NCI-H446 (cell line): ENCODE data around the gene ATP5PB.

Source experiments
- DNase-seq, 2 experiments: peaks; one replicate each; lab custom pipeline; 2025; lab: John Stamatoyannopoulos, UW

Gene ATP5PB

DNA sequence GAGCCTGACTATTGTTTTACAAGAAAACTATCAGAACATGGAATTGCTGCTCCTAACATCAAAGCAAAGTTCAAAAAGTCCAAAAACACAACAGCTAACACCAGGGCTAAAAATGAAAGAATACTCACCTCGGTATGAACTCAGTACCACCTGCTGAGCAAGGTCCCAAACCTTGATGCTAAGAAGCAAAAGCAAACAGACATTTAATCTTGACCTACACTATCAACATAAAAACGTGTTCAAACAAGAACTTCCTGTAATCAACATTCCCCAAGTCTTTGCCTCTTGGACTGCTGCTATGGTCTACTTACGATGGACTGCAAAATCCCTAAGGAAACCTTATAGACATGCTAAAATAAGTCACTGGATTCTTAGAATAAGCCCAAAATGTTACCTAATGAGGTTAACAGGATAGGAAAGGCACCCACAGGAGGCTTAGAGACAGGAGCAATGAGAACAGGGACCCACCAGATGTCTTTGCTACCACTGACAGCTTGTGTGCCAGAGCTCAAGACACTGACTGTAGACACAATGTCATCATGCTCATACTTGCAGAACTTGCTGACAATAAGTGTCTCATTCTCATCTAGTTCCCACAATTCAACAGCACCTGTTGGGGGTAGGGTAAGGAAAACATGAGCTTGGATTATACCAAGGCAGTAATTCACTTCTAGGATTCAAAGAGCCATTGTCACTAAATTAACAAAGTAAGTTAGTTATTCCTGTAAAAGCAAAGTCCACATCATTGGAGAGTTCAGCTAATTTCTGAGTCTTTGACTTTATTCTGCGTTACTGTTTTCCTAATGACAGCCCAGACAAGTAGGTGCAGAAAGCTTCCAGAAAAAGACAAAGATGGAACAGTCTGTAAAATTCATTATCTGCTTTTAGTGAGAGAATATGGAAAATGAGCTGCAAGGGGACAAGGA lies 2.0 kb upstream of the ATP5PB start:
- DNase-seq, result no peak

GRCh38 chr1:111448482-111448917 lies 764 bp upstream of the ATP5PB start:
- no peak for DNase-seq

- DNase-seq, result no peak
Observed at GRCh38 chr1:111449703-111450017, 396 bp downstream of the ATP5PB start.

DNA sequence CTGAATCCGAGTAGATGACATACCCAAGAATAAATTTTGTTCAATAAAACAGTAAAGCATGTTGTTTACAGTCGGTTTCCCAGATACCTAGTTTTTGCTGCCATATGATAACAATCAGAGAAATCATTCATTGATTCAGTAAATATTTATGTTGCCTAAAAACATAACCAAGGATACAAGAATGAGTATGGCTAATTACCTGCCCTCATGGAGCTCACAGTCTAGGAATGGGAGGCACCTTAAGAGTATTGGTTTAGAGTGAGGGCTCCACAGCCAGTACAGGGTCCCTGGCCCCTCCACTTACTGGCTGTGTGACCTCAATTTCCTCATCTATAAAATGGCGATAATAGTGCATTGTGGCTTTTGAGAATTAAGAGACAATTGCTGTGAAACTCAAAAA lies 921 bp downstream of the ATP5PB start:
- DNase-seq, result no peak

- no peak for DNase-seq
Observed at GRCh38 chr1:111452581-111452980, 3.3 kb downstream of the ATP5PB start.

GRCh38 chr1:111453706-111454105 lies 4.4 kb downstream of the ATP5PB start:
- DNase-seq, result no peak

DNA sequence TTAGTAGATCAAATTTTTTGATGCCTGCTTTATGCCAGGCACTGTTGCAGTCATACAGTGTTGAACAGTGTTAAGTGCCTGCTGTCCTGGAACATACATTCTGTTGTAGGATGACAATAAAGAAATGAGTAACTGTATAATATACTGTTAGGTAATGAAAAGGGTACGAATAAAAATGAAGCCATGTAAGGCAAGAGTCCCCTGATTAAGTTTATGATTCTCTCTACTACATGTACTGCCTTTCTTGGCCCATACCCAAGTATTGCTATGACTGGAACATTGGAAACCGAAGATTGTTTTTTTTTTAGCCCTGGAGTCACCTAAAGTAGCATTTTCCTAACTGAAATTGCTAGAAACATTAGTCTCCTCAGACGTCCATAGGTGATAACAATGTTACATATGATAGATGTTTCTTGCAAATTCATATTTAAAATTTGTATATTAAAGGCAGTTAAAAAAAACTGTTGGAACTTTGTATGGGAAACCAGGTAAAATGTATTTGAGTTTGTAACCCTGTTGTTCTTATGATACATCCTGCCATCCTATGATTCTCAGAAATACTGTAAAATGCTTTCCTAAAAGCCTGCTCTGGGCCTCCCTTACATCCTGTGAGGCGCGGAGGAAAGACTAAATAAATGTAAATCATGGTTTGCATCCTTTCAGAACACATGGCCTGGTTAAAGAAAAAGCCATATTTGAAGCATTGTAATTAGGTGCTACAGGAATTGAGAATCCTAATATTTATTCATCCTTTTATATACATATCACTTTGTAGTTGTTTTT lies 5.8 kb downstream of the ATP5PB start:
- no peak for DNase-seq

GRCh38 chr1:111455642-111456031 lies 6.4 kb downstream of the ATP5PB start:
- DNase-seq, result no peak

DNA sequence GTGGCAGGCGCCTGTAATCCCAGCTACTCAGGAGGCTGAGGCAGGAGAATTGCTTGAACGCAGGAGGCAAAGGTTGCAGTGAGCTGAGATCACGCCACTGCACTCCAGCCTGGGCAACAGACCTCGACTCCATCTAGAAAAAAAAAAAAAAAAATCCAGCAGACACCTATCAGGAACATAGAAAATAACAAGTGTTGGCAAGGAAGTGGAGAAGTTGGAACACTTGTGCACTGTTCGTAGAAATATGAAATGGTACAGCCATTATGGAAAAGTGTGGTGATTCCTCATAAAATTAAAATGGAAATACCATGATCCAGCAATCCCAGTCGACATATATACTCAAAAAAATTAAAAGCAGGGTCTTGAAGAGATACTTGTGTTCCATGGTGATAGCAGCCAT lies 12.5 kb downstream of the ATP5PB start:
- DNase-seq, result no peak

DNA sequence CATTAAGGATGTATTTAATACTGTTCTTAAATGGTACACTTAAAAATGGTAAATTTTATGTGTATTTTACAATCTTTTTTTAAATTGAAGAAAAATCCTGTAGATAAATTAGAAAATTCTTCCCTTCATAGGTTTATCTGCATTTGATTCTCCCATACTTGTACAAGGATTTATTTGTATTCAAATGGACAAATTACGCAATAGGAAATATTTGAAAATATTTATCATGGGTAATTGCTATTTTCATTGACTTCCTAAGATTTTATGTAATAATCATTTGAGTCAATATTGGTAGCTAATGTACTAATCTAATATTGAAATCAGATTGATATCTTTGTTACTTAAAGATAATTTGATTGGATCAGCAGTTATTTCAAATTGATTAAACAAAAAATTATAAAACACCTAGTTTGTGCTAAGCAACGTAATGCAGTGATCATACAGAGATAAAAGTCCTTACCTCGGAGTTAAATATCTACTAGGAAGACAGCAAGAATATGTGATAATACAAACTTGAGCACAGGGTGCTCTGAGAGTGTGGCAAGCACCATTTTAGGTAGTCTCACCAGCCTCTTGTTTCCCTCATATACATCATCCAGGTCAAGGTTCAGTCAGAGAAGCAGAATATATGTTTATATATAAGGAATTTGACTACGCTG lies 13.2 kb downstream of the ATP5PB start:
- DNase-seq, result no peak

DNA sequence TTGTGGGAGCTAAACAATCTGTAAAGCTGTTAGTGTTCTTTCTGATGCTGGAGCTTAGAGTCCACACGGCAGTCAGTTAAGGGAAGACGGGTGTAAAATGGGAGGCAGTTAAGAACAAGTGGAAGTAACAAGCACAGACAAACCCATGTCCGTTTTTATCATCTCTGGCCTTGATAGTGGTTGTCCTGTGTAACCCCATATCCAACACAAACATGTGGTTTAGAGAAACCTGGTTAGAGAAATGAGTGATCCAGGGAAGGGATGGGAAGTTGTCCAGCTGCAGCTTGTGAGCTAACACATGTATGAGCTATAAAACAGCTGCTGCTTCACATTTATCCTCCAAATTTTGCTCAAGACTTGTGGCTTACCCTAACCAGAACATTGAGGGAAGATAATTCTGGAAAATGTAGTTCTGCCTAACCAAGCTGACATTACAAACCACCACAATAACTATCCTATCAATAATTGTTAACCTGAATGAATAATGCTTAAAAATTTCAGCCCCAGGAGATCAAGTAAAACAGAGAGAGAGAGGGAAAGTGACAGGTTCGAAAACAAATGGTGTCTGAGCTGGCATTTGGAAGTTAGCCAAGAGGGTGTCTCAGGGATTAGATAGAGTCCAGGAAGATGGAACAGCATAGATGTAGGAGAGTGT lies 13.9 kb downstream of the ATP5PB start:
- no peak for DNase-seq

- no peak for DNase-seq
Observed at GRCh38 chr1:111465754-111466153, 16.5 kb downstream of the ATP5PB start.

DNA sequence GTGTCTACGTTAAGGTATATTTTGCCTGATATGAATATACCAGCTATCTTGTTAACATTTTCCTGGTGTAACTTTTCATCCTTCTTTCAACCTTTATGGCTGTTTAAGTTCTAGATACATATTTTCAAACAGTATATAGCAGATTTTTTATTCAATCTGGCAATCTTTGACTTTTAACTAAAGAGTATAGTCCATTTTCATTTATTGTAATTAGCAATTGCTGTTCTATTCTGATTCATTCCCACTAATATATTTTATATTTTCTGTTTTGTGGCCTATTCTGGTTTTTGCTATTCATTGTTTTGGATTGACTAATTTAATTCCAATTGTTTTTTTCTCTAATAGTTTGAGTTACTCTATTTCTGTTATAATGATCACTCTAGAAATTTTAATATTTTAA lies 17.2 kb downstream of the ATP5PB start:
- DNase-seq, result no peak

DNA sequence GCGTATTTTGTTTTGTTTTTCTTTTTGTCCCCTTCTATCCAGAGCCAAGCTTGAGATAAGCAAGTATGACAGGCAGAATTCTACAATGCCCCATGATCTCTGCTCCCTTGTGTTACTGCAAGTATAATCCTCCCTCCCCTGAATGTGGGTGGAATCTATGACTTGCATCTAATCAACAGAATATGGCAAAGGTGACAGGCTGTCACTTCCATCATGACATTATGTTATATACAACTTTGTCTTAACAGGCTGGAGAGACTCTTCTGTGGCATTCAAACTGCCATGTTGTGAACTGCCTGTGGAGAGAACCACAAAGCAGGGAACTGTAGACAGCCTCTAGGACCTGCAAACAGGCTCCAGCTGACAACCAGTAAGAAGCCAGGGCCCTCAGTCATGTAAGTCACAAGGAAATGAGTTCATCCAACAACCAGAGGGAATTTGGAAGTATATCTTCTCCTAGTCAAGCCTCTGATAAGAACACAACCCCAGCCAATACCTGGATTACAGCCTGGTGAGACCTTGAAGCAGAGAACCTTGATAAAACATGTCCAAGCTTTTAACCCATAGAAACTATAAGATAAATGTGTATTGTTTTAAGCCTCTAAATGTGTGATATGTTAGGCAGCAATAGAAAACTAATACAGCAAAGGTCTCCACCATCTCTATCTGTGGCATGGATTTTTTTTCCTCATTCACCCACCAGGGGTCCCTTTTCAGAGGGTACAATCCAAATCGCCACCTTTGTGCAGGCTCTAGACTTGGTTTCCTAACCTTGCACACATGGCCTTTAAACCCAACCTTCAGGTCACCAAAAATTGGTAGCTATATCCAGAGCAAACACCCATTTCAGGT lies 18.8 kb downstream of the ATP5PB start:
- no peak for DNase-seq

DNA sequence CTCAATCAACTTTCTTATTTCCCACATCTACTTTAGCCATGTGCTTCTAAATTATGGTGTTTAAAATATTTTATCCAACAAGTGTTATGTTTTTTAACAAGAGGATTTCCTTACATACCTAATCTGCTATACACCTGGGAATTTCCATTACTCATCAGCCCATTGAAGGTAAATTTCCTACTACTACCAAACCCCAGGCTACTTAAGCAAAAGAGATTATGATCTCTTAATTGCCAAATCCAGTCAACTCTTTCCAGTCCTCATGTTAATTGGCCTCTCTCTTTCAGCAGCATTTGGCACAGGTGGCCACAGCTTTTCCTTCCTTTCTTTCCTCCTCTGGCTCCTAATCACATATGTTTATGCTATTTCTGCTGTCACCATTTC lies 19.4 kb downstream of the ATP5PB start:
- DNase-seq, result no peak

DNA sequence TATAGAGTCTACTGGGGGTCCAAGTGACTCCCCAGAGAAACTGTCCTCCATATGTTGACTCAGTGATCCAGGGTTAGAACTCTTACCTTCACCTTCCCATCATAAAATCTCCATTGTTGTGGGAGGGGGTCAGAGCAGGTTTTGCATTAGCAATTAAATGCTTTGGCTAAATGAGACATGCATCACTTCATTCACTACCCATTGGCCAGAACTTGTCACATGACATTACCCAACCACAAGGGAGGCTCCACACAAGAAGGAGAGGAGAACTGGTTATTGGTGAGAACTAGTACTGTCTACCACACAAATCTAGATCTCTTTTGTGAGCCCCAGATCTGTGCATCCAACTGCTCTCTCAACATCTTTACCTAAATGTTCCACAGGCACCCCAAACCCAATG lies 20.3 kb downstream of the ATP5PB start:
- no peak for DNase-seq

DNA sequence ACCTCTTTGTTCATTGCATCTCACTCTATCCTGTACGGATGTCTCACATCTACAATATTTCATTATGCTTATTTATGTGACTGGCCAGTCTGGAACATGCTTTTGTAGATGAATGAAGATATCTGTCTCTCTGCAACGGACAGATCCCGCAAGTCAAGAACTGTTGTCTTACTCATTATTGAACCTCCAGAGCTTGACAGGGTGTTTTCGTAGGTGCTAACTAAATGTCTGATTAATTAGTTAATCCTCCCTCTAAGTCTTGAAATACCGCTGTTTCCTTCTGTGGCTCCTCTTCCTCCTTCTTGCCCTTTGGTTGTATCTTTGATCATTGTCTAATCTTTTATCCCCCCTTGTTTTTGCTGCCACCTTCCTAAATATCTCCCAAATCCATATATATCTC lies 21.3 kb downstream of the ATP5PB start:
- DNase-seq, result no peak

- no peak for DNase-seq
Observed at GRCh38 chr1:111471012-111471411, 21.7 kb downstream of the ATP5PB start.

DNA sequence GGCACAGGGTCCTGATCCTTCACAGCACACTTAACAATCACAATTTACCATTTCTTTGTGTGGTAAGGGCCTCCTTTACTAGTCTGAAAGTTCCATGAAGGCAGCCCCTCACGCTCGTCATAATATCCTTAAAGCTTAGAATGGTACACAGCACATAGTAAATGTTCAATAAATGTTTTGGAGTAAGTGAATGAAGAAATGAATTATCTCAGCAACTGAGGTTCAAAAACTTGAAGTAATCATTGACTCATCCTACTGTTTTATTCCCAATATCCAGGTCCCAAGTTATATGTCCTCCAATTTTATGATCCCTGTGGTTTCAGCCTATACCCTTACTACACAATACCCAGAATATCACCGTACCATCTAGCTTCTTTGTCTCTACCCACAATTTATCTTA lies 22.3 kb downstream of the ATP5PB start:
- DNase-seq, result no peak

- no peak for DNase-seq
Observed at GRCh38 chr1:111474106-111474505, 24.8 kb downstream of the ATP5PB start.

DNA sequence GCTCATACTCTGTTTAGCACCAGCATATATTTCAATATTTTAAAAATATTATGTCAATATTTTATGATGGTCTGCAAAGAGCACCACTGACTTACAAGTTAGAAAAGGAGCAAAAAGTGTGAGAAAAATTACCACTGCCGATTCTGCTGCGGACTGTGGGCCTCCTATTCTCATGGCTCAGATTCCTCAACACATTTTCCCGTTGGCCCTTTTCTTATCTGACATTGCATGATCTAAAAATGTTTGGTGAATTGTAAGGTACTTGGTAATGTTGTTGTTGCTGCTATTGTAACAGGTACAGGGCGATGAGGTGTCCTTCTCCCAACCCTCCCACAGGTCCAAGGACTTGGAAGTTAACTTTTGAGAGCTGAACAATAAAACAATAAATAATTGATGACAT lies 25.3 kb downstream of the ATP5PB start:
- no peak for DNase-seq
